Measurements from ENCODE around the gene HACE1.
"Not testable (repeated sequence)": the region's sequence is repeated elsewhere in the genome, so short reads cannot be mapped to it uniquely, and the experiment has no call there.

HACE1 gene

GRCh38 chr6:104814743-104815142, 45.0 kb downstream of the HACE1 start:
- TF ChIP-seq ESRRG (CRISPR knock-in tag; IDR thresholded peaks at IDR 0.05) (no peak), RARB (CRISPR knock-in tag; IDR thresholded peaks at IDR 0.05) (no peak), BACH2 (CRISPR knock-in tag; IDR thresholded peaks at IDR 0.05; ENCODE audit: borderline replicate concordance) (no peak), ISL1 (CRISPR knock-in tag; IDR thresholded peaks at IDR 0.05) (no peak), CSRNP3 (CRISPR knock-in tag; IDR thresholded peaks at IDR 0.05) (no peak)
- no peak for ATAC-seq

GRCh38 chr6:104813552-104813951, 46.2 kb downstream of the HACE1 start:
- no peak for ATAC-seq
- TF ChIP-seq SNAI2 (CRISPR knock-in tag; IDR thresholded peaks at IDR 0.05): no peak
- no peak for TF ChIP-seq OSR1 (CRISPR knock-in tag; IDR thresholded peaks at IDR 0.05)

- TF ChIP-seq ZFP3 (CRISPR knock-in tag; IDR thresholded peaks at IDR 0.05) (no peak), BACH2 (CRISPR knock-in tag; IDR thresholded peaks at IDR 0.05; ENCODE audit: borderline replicate concordance) (no peak), ESRRG (CRISPR knock-in tag; IDR thresholded peaks at IDR 0.05) (no peak), ZC3H10 (CRISPR knock-in tag; IDR thresholded peaks at IDR 0.05) (no peak), ARNTL (CRISPR knock-in tag; IDR thresholded peaks at IDR 0.05; ENCODE audit: borderline replicate concordance, low read depth) (no peak), ZFP30 (CRISPR knock-in tag; IDR thresholded peaks at IDR 0.05) (no peak), TOX (CRISPR knock-in tag; IDR thresholded peaks at IDR 0.05; ENCODE audit: borderline replicate concordance) (no peak), CSRNP3 (CRISPR knock-in tag; IDR thresholded peaks at IDR 0.05) (no peak), GLIS3 (CRISPR knock-in tag; IDR thresholded peaks at IDR 0.05) (no peak)
Measured at GRCh38 chr6:104809116-104809515, 50.6 kb downstream of the HACE1 start.

GRCh38 chr6:104805335-104805734, 54.4 kb downstream of the HACE1 start:
- ATAC-seq: not testable (repeated sequence)

More at GRCh38 chr6:104809116-104809515, 50.6 kb downstream of the HACE1 start:
- no peak for ATAC-seq

DNA sequence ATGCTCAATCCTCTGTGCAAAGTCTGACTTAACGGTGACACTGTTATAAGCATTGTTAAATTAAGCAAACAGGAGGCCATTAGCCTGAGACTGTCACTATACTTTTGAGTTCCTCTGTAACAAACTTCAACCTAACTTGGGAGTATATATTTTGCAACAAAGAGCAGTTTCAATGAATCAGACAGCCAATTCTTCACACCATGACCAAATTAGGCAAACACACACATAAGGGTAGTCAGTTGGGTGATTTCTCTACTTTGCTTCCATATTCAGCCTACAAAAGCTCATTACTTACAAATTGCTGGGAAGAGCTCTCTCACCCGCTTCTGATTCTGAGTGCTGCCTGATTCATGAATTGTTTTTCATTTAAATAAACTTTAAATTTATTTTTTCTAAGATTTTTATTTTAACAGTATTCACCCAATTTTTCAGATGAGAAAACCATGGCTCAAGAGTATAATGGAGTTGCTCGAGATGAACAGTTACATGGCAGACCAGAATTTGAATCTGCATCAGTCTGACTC, 60.5 kb downstream of the HACE1 start:
- ATAC-seq: no peak
- TF ChIP-seq ISL1 (CRISPR knock-in tag; IDR thresholded peaks at IDR 0.05): no peak
- TF ChIP-seq ESRRG (CRISPR knock-in tag; IDR thresholded peaks at IDR 0.05): no peak
- TF ChIP-seq, protein P1, sequence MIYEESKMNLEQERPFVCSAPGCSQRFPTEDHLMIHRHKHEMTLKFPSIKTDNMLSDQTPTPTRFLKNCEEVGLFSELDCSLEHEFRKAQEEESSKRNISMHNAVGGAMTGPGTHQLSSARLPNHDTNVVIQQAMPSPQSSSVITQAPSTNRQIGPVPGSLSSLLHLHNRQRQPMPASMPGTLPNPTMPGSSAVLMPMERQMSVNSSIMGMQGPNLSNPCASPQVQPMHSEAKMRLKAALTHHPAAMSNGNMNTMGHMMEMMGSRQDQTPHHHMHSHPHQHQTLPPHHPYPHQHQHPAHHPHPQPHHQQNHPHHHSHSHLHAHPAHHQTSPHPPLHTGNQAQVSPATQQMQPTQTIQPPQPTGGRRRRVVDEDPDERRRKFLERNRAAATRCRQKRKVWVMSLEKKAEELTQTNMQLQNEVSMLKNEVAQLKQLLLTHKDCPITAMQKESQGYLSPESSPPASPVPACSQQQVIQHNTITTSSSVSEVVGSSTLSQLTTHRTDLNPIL (CRISPR knock-in tag; IDR thresholded peaks at IDR 0.05; ENCODE audit: low read depth): no peak
- TF ChIP-seq, protein P2, sequence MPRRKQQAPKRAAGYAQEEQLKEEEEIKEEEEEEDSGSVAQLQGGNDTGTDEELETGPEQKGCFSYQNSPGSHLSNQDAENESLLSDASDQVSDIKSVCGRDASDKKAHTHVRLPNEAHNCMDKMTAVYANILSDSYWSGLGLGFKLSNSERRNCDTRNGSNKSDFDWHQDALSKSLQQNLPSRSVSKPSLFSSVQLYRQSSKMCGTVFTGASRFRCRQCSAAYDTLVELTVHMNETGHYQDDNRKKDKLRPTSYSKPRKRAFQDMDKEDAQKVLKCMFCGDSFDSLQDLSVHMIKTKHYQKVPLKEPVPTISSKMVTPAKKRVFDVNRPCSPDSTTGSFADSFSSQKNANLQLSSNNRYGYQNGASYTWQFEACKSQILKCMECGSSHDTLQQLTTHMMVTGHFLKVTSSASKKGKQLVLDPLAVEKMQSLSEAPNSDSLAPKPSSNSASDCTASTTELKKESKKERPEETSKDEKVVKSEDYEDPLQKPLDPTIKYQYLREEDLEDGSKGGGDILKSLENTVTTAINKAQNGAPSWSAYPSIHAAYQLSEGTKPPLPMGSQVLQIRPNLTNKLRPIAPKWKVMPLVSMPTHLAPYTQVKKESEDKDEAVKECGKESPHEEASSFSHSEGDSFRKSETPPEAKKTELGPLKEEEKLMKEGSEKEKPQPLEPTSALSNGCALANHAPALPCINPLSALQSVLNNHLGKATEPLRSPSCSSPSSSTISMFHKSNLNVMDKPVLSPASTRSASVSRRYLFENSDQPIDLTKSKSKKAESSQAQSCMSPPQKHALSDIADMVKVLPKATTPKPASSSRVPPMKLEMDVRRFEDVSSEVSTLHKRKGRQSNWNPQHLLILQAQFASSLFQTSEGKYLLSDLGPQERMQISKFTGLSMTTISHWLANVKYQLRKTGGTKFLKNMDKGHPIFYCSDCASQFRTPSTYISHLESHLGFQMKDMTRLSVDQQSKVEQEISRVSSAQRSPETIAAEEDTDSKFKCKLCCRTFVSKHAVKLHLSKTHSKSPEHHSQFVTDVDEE (CRISPR knock-in tag; IDR thresholded peaks at IDR 0.05): no peak
- no peak for TF ChIP-seq ZNF565 (CRISPR knock-in tag; conservative IDR thresholded peaks at IDR 0.05; ENCODE audit: low read depth)
- TF ChIP-seq OSR1 (CRISPR knock-in tag; IDR thresholded peaks at IDR 0.05): no peak
- no peak for TF ChIP-seq TOX (CRISPR knock-in tag; IDR thresholded peaks at IDR 0.05; ENCODE audit: borderline replicate concordance)
- TF ChIP-seq, protein P3, sequence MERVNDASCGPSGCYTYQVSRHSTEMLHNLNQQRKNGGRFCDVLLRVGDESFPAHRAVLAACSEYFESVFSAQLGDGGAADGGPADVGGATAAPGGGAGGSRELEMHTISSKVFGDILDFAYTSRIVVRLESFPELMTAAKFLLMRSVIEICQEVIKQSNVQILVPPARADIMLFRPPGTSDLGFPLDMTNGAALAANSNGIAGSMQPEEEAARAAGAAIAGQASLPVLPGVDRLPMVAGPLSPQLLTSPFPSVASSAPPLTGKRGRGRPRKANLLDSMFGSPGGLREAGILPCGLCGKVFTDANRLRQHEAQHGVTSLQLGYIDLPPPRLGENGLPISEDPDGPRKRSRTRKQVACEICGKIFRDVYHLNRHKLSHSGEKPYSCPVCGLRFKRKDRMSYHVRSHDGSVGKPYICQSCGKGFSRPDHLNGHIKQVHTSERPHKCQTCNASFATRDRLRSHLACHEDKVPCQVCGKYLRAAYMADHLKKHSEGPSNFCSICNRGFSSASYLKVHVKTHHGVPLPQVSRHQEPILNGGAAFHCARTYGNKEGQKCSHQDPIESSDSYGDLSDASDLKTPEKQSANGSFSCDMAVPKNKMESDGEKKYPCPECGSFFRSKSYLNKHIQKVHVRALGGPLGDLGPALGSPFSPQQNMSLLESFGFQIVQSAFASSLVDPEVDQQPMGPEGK (CRISPR knock-in tag; IDR thresholded peaks at IDR 0.05; ENCODE audit: borderline replicate concordance): no peak
- no peak for TF ChIP-seq SNAI2 (CRISPR knock-in tag; IDR thresholded peaks at IDR 0.05)
- no peak for TF ChIP-seq CSRNP3 (CRISPR knock-in tag; IDR thresholded peaks at IDR 0.05)
- no peak for TF ChIP-seq ARNTL (CRISPR knock-in tag; IDR thresholded peaks at IDR 0.05; ENCODE audit: borderline replicate concordance, low read depth)
- no peak for TF ChIP-seq CSDC2 (CRISPR knock-in tag; IDR thresholded peaks at IDR 0.05)
- TF ChIP-seq ZNF70 (CRISPR knock-in tag; IDR thresholded peaks at IDR 0.05): no peak
- no peak for TF ChIP-seq BACH2 (CRISPR knock-in tag; IDR thresholded peaks at IDR 0.05; ENCODE audit: borderline replicate concordance)
- TF ChIP-seq ZNF8 (CRISPR knock-in tag; IDR thresholded peaks at IDR 0.05): no peak
- TF ChIP-seq, protein P4, sequence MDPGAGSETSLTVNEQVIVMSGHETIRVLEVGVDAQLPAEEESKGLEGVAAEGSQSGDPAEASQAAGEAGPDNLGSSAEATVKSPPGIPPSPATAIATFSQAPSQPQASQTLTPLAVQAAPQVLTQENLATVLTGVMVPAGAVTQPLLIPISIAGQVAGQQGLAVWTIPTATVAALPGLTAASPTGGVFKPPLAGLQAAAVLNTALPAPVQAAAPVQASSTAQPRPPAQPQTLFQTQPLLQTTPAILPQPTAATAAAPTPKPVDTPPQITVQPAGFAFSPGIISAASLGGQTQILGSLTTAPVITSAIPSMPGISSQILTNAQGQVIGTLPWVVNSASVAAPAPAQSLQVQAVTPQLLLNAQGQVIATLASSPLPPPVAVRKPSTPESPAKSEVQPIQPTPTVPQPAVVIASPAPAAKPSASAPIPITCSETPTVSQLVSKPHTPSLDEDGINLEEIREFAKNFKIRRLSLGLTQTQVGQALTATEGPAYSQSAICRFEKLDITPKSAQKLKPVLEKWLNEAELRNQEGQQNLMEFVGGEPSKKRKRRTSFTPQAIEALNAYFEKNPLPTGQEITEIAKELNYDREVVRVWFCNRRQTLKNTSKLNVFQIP (CRISPR knock-in tag; IDR thresholded peaks at IDR 0.05; ENCODE audit: borderline replicate concordance, low read depth): no peak
- TF ChIP-seq ZC3H10 (CRISPR knock-in tag; IDR thresholded peaks at IDR 0.05): no peak
- no peak for TF ChIP-seq RARB (CRISPR knock-in tag; IDR thresholded peaks at IDR 0.05)
- no peak for TF ChIP-seq PPARA (CRISPR knock-in tag; IDR thresholded peaks at IDR 0.05; ENCODE audit: borderline replicate concordance)

Data from SK-N-SH treated with all-trans-retinoic acid at 6 μM for 48 hours (cell line).